Right lobe of liver (tissue), 6 donors: Measurements from ENCODE around the gene PLPP7. TPM values are rescaled to one million over a fixed set of nuclear protein-coding genes. Genes with fewer than 3 reads are reported as not detected.

Experiments used
- ATAC-seq, 4 donors: fragments of 200-7000 bp; cut with Tn5 transposase; one replicate each; pipeline ENCODE4 v1.9.1; 2020; ENCODE audit warnings: mild to moderate bottlenecking in 4 of 4, moderate library complexity in 4 of 4
- DNase-seq, 3 donors: peaks; one replicate each; pipeline ENCODE4 v3.0.0-alpha.2; 2020
- H3K27ac ChIP-seq, 3 donors: fragments of 200-600 bp; one replicate each; pipeline ENCODE4 v1.8.0; 2022
- H3K27me3 ChIP-seq, 2 donors: fragments of 200-600 bp; one replicate each; pipeline ENCODE4 v1.8.0; 2022
- H3K36me3 ChIP-seq, 4 donors: fragments of 200-600 bp; sonication (generic) in 1 of 4; one replicate each; pipeline versions ENCODE4 v1.5.1 to v1.8.0; 2017 to 2022; ENCODE audit warnings: control low read depth in 1 of 4
- H3K4me1 ChIP-seq, 4 donors: fragments of 200-600 bp; sonication (generic) in 1 of 4; one replicate each; pipeline versions ENCODE4 v1.5.1 to v1.8.0; 2017 to 2022; ENCODE audit warnings: control low read depth in 1 of 4
- H3K4me3 ChIP-seq, 3 donors: fragments of 200-600 bp; one replicate each; pipeline ENCODE4 v1.8.0; 2022
- H3K9me3 ChIP-seq, 4 donors: fragments of 200-600 bp; sonication (generic) in 1 of 4; one replicate each; pipeline versions ENCODE4 v1.5.1 to v1.8.0; 2017 to 2022; ENCODE audit warnings: control low read depth in 1 of 4
- CTCF ChIP-seq, 4 donors: fragments of 200-600 bp in 3 of 4; fragments of 450-650 bp in 1 of 4; IDR thresholded peaks; one replicate each; pipeline versions ENCODE4 v1.5.1 to v1.8.0; 2016 to 2022; ENCODE audit warnings: antibody characterized with exemption in 4 of 4, mild to moderate bottlenecking in 2 of 4
- POLR2A ChIP-seq: fragments of 450-650 bp; IDR thresholded peaks from one replicate; pipeline ENCODE4 v1.6.1; 2017; ENCODE audit warnings: antibody characterized with exemption, mild to moderate bottlenecking
- WGBS: methylation state at CpG from one replicate; pipeline ENCODE4 v1.1.6; 2018; ENCODE audit warnings: low coverage, low lambda C conversion rate; ENCODE audit not compliant: insufficient coverage; ENCODE audit errors: missing lambda C conversion rate; 5-methylcytosine and 5-hydroxymethylcytosine counted together
- intact Hi-C, 2 donors: fragments of 100-400 bp; cut with DNase I; formaldehyde crosslinking; loops; one replicate each; pipeline versions ENCODE4 v1.11.2 to v1.14.1; 2022
- total RNA-seq, 6 experiments: library from RNA; depleted of rRNA in 2 of 6; stranded (reverse); fragments of >200 nt in 2 of 6; fragmentation: NEBNext Ultra II Directional in 3 of 6; extraction: Animal tissue kit (Norgen Biotek cat#: 25700) in 3 of 6; gene quantifications; one replicate each; pipeline versions ENCODE4 v1.1.0 to v1.2.4, GENCODE V29; 2016 to 2023
- donor health status: DM: no; HTN: yes; CAD: no.
- donor health status: DM: no; HTN: no; CAD: no.
- donor health status: DM: no; HTN: no; CAD: no.
- donor health status: DM: no; HTN: yes; CAD: no.
- donor health status: DM: no; HTN: yes; CAD: no.

Gene PLPP7
- total RNA-seq, 6 experiments from 2014 or later: 0.11 to 0.43 (median 0.22) TPM; not detected in 1

- peak in 1 of 4 donors; percentile 12 for ATAC-seq
Measured at GRCh38 chr9:131290036-131290766, 678 bp downstream of the PLPP7 start.

GRCh38 chr9:131290767-131291370 lies 1.3 kb downstream of the PLPP7 start:
- Histone ChIP-seq H3K27ac (no peak overlapping the region), H3K36me3 (no peaks in the 10 kb centered on the region), H3K9me3 (no peaks in the 10 kb centered on the region), H3K27me3 (no peaks in the 10 kb centered on the region), H3K4me1 (no peaks in the 10 kb centered on the region), H3K4me3 (no peak overlapping the region)
- no peak for DNase-seq
- intact Hi-C loops: no loop called here
- WGBS: 76% methylated on average over 4 of the region's 17 CpGs
- ATAC-seq: no peak
- TF ChIP-seq POLR2A (no peak), CTCF (IDR thresholded peaks at IDR 0.05) (no peak)

More at GRCh38 chr9:131290036-131290766, 678 bp downstream of the PLPP7 start:
- DNase-seq: no peak
- Histone ChIP-seq H3K27me3 (no peaks in the 10 kb centered on the region), H3K27ac (no peak overlapping the region), H3K4me3 (peak overlapping the region; percentile 7 to 35 (median 21)), H3K9me3 (no peaks in the 10 kb centered on the region), H3K4me1 (no peaks in the 10 kb centered on the region), H3K36me3 (no peaks in the 10 kb centered on the region)
- no CpG with 5 or more reads among the region's 34 CpGs for WGBS
- TF ChIP-seq POLR2A (no peak), CTCF (IDR thresholded peaks at IDR 0.05) (no peak)
- intact Hi-C loops: no loop called here

GRCh38 chr9:131291795-131292315 lies 2.3 kb downstream of the PLPP7 start:
- H3K9me3 ChIP-seq: no peaks in the 10 kb centered on the region
- DNase-seq: no peak
- intact Hi-C loops: no loop called here
- H3K27me3 ChIP-seq: no peaks in the 10 kb centered on the region
- WGBS: 70% methylated on average over 4 of the region's 7 CpGs
- no peaks in the 10 kb centered on the region for H3K36me3 ChIP-seq
- no peak overlapping the region for H3K4me3 ChIP-seq
- no peak for ATAC-seq
- H3K4me1 ChIP-seq: no peaks in the 10 kb centered on the region
- no peak overlapping the region for H3K27ac ChIP-seq
- TF ChIP-seq CTCF (IDR thresholded peaks at IDR 0.05): no peak
- no peak for TF ChIP-seq POLR2A

GRCh38 chr9:131292937-131293336 lies 3.4 kb downstream of the PLPP7 start:
- intact Hi-C loops: no loop called here
- ATAC-seq (no peak), DNase-seq (no peak)
- Histone ChIP-seq H3K36me3 (no peaks in the 10 kb centered on the region), H3K9me3 (no peaks in the 10 kb centered on the region), H3K27me3 (no peaks in the 10 kb centered on the region), H3K27ac (no peak overlapping the region), H3K4me3 (no peak overlapping the region), H3K4me1 (no peaks in the 10 kb centered on the region)
- WGBS: 82% methylated on average over 4 of the region's 10 CpGs
- TF ChIP-seq CTCF (IDR thresholded peaks at IDR 0.05) (no peak), POLR2A (no peak)
